ENCODE results near the gene ZNF467. TPM values are rescaled to one million over a fixed set of nuclear protein-coding genes. Genes with fewer than 3 reads are reported as not detected.

The ZNF467 gene
- total RNA-seq, 1 experiment from 2014 or later, result not detected

GRCh38 chr7:149729586-149729982, 43.8 kb downstream of the ZNF467 start:
- no peak for DNase-seq (ENCODE audit: low read depth)

- no peak for DNase-seq (ENCODE audit: low read depth)
Measured at GRCh38 chr7:149728491-149729375, 44.7 kb downstream of the ZNF467 start.

GRCh38 chr7:149727899-149728476, 45.4 kb downstream of the ZNF467 start:
- no peak for DNase-seq (ENCODE audit: low read depth)

GRCh38 chr7:149727053-149727898, 46.1 kb downstream of the ZNF467 start:
- DNase-seq (ENCODE audit: low read depth), result no peak

GRCh38 chr7:149725916-149726315, 47.5 kb downstream of the ZNF467 start:
- DNase-seq (ENCODE audit: low read depth), result no peak

- no peak for DNase-seq (ENCODE audit: low read depth)
Measured at GRCh38 chr7:149725426-149725821, 48.0 kb downstream of the ZNF467 start.

GRCh38 chr7:149724661-149725425, 48.5 kb downstream of the ZNF467 start:
- DNase-seq (ENCODE audit: low read depth), result no peak

GRCh38 chr7:149723795-149724495, 49.4 kb downstream of the ZNF467 start:
- DNase-seq (ENCODE audit: low read depth), result no peak

GRCh38 chr7:149723082-149723767, 50.2 kb downstream of the ZNF467 start:
- no peak for DNase-seq (ENCODE audit: low read depth)

GRCh38 chr7:149722356-149722957, 50.9 kb downstream of the ZNF467 start:
- no peak for DNase-seq (ENCODE audit: low read depth)

- no peak for DNase-seq (ENCODE audit: low read depth)
Measured at GRCh38 chr7:149721084-149721601, 52.2 kb downstream of the ZNF467 start.

GRCh38 chr7:149720372-149721083, 52.9 kb downstream of the ZNF467 start:
- DNase-seq (ENCODE audit: low read depth), result no peak

- DNase-seq (ENCODE audit: low read depth), result no peak
Measured at GRCh38 chr7:149719912-149720335, 53.5 kb downstream of the ZNF467 start.

- no peak for DNase-seq (ENCODE audit: low read depth)
Measured at GRCh38 chr7:149719050-149719899, 54.1 kb downstream of the ZNF467 start.

GRCh38 chr7:149718730-149719049, 54.7 kb downstream of the ZNF467 start:
- DNase-seq (ENCODE audit: low read depth), result no peak

- no peak for DNase-seq (ENCODE audit: low read depth)
Measured at GRCh38 chr7:149717481-149717880, 55.9 kb downstream of the ZNF467 start.

GRCh38 chr7:149716932-149717307, 56.5 kb downstream of the ZNF467 start:
- DNase-seq (ENCODE audit: low read depth), result no peak

Data from LHCN-M2 (cell line).